Liver (tissue), 9 donors: Measurements from ENCODE around the gene FEZF2. TPM values are rescaled to one million over a fixed set of nuclear protein-coding genes. Genes with fewer than 3 reads are reported as not detected.
A peak's percentile ranks its signal among the peaks of the same experiment; 100 is the strongest.

Experiments
- DNase-seq: peaks from one replicate; pipeline ENCODE4 v3.0.0-alpha.2; 2017; ENCODE audit warnings: low spot score
- H3K27ac ChIP-seq, 2 donors: one replicate each; pipeline ENCODE4 v1.7.0; 2013; ENCODE audit warnings: inconsistent platforms in 2 of 2, low read length in 2 of 2, control low read depth in 1 of 2, low read depth in 1 of 2, mild to moderate bottlenecking in 1 of 2
- H3K27me3 ChIP-seq, 4 donors: one replicate each; pipeline versions ENCODE4 v1.6.1 to v1.7.0; 2013; ENCODE audit warnings: low read length in 3 of 4, inconsistent platforms in 1 of 4, mild to moderate bottlenecking in 1 of 4, moderate library complexity in 1 of 4; ENCODE audit not compliant: control insufficient read depth in 4 of 4, insufficient read depth in 4 of 4
- H3K36me3 ChIP-seq, 4 donors: one replicate each; pipeline versions ENCODE4 v1.6.1 to v1.7.0; 2013; ENCODE audit warnings: low read length in 3 of 4, mild to moderate bottlenecking in 3 of 4, low read depth in 1 of 4, moderate library complexity in 1 of 4; ENCODE audit not compliant: control insufficient read depth in 4 of 4, insufficient read depth in 3 of 4
- H3K4me1 ChIP-seq, 4 donors: one replicate each; pipeline versions ENCODE4 v1.6.1 to v1.7.0; 2013; ENCODE audit warnings: low read length in 3 of 4, mild to moderate bottlenecking in 3 of 4, moderate library complexity in 1 of 4; ENCODE audit not compliant: control insufficient read depth in 4 of 4, insufficient read depth in 4 of 4
- H3K4me3 ChIP-seq, 3 donors: one replicate each; pipeline versions ENCODE4 v1.6.1 to v1.7.0; 2013; ENCODE audit warnings: low read length in 3 of 3, control low read depth in 1 of 3, low read depth in 1 of 3, mild to moderate bottlenecking in 1 of 3
- H3K9ac ChIP-seq, 2 donors: one replicate each; pipeline ENCODE4 v1.7.0; 2013; ENCODE audit warnings: low read length in 2 of 2, mild to moderate bottlenecking in 2 of 2, moderate library complexity in 2 of 2, control low read depth in 1 of 2, low read depth in 1 of 2
- H3K9me3 ChIP-seq, 4 donors: one replicate each; pipeline versions ENCODE4 v1.6.1 to v1.7.0; 2013; ENCODE audit warnings: low read length in 3 of 4; ENCODE audit not compliant: control insufficient read depth in 4 of 4
- EGR1 ChIP-seq, 2 donors: IDR thresholded peaks; 2 replicates each; pipeline ENCODE4 v1.6.1; 2016 to 2018; ENCODE audit warnings: antibody characterized with exemption in 2 of 2, low read depth in 2 of 2
- FOXA1 ChIP-seq: IDR thresholded peaks from 2 replicates; pipeline ENCODE4 v1.6.1; 2016; ENCODE audit warnings: antibody characterized with exemption
- FOXA2 ChIP-seq: IDR thresholded peaks from 2 replicates; pipeline ENCODE4 v1.6.1; 2016; ENCODE audit warnings: antibody characterized with exemption
- GABPA ChIP-seq, 2 donors: IDR thresholded peaks in 1 of 2; conservative IDR thresholded peaks in 1 of 2; 2 replicates each; pipeline ENCODE4 v1.6.1; 2016; ENCODE audit warnings: antibody characterized with exemption in 2 of 2, mild to moderate bottlenecking in 1 of 2, moderate library complexity in 1 of 2
- HNF4A ChIP-seq, 2 donors: conservative IDR thresholded peaks; 2 replicates each; pipeline ENCODE4 v1.6.1; 2016; ENCODE audit warnings: antibody characterized with exemption in 2 of 2, mild to moderate bottlenecking in 2 of 2
- HNF4G ChIP-seq: IDR thresholded peaks from 2 replicates; pipeline ENCODE4 v1.6.1; 2016; ENCODE audit warnings: antibody characterized with exemption
- JUND ChIP-seq, 2 donors: IDR thresholded peaks; 2 replicates each; pipeline ENCODE4 v1.6.1; 2016; ENCODE audit warnings: antibody characterized with exemption in 2 of 2
- MAX ChIP-seq: IDR thresholded peaks from 2 replicates; pipeline ENCODE4 v1.6.1; 2016; ENCODE audit warnings: antibody characterized with exemption
- NR2F2 ChIP-seq: IDR thresholded peaks from 2 replicates; pipeline ENCODE4 v1.6.1; 2016; ENCODE audit warnings: antibody characterized with exemption
- RAD21 ChIP-seq, 2 donors: IDR thresholded peaks; 2 replicates each; pipeline ENCODE4 v1.6.1; 2016; ENCODE audit warnings: antibody characterized with exemption in 2 of 2, mild to moderate bottlenecking in 2 of 2
- RXRA ChIP-seq, 2 donors: IDR thresholded peaks; 2 replicates each; pipeline ENCODE4 v1.6.1; 2017 to 2018; ENCODE audit warnings: antibody characterized with exemption in 2 of 2, mild to moderate bottlenecking in 1 of 2
- TAF1 ChIP-seq: conservative IDR thresholded peaks from 2 replicates; pipeline ENCODE4 v1.6.1; 2016; ENCODE audit warnings: antibody characterized with exemption, mild to moderate bottlenecking
- YY1 ChIP-seq: IDR thresholded peaks from 2 replicates; pipeline ENCODE4 v1.6.1; 2016; ENCODE audit warnings: antibody characterized with exemption, mild to moderate bottlenecking
- ZBTB33 ChIP-seq: IDR thresholded peaks from 2 replicates; pipeline ENCODE4 v1.6.1; 2016; ENCODE audit warnings: antibody characterized with exemption
- WGBS: extraction: QIAGEN DNeasy Blood & Tissue Kit; methylation state at CpG from one replicate; pipeline ENCODE4 v1.1.7; 2013; 5-methylcytosine and 5-hydroxymethylcytosine counted together
- polyA plus RNA-seq, 2 donors: library from polyadenylated mRNA; stranded (reverse) in 1 of 2; unstranded in 1 of 2; fragments of 200-250 nt in 1 of 2; fragments of >200 nt in 1 of 2; fragmentation: Nextera tagmentation in 1 of 2; extraction: Ambion mirVana in 1 of 2; gene quantifications; one replicate each; pipeline versions ENCODE4 v1.2.1 to v1.2.3, GENCODE V29; 2013 to 2015
- total RNA-seq, 2 donors: library from RNA; depleted of rRNA; stranded (reverse); fragments of >200 nt; gene quantifications; one replicate each; pipeline ENCODE4 v1.2.3, GENCODE V29; 2014
- TF ChIP-seq, protein P1 (sequence below): IDR thresholded peaks from 2 replicates; pipeline ENCODE4 v1.6.1; 2016; ENCODE audit warnings: antibody characterized with exemption
- TF ChIP-seq, protein P2 (sequence below): fragments of 150-350 bp; IDR thresholded peaks from 2 replicates; pipeline ENCODE4 v1.5.1; 2017; ENCODE audit warnings: improper control_type of control experiment, low read depth, low read length; ENCODE audit not compliant: missing input control
- donor health status: healthy.
- donor health status: healthy.
- donor health status: healthy.
- donor health status: healthy.
- donor health status: healthy.

FEZF2 gene
- total and polyA plus RNA-seq, 4 donors: not detected

GRCh38 chr3:62370112-62370857, 3.1 kb downstream of the FEZF2 start:
- 6% methylated on average over 46 of the region's 46 CpGs for WGBS

DNA sequence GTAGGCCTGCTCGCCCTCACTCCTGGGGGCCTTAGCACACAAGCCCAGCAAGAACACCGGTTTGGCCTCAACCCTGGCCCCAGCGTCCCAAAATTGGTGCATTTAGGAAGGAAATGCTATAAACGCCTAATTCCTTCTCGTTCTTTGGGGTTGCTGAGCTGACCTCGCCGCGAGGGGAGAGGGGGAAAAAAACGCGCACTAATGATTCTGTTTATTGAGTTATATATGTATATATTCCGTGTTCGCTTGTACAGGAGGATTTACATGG, 3.9 kb downstream of the FEZF2 start:
- H3K4me3 ChIP-seq: peak overlapping the region in 1 of 3 donors; percentile 25
- peaks cover 0 to 3% (median 0%) of the 10 kb centered on the region in 4 donors for H3K9me3 ChIP-seq
- H3K27me3 ChIP-seq: peaks cover 5 to 42% (median 34%) of the 10 kb centered on the region in 4 donors
- 6% methylated on average over 12 of the region's 12 CpGs for WGBS
- no peak overlapping the region for H3K27ac ChIP-seq
- no peak overlapping the region for H3K9ac ChIP-seq
- no peaks in the 10 kb centered on the region for H3K36me3 ChIP-seq
- DNase-seq: no peak
- H3K4me1 ChIP-seq: peaks cover 18 to 48% (median 29%) of the 10 kb centered on the region in 4 donors
- TF ChIP-seq RAD21 (IDR thresholded peaks at IDR 0.05): no peak
- TF ChIP-seq HNF4A (conservative IDR thresholded peaks at IDR 0.05): no peak
- TF ChIP-seq RXRA (IDR thresholded peaks at IDR 0.05): no peak
- no peak for TF ChIP-seq JUND (IDR thresholded peaks at IDR 0.05)
- TF ChIP-seq TAF1: no peak
- no peak for TF ChIP-seq NR2F2
- no peak for TF ChIP-seq GABPA (IDR thresholded peaks at IDR 0.05 in 1 of 2, conservative IDR thresholded peaks at IDR 0.05 in 1 of 2)
- TF ChIP-seq EGR1 (IDR thresholded peaks at IDR 0.05; ENCODE audit: low read depth in 2 of 2): no peak
- TF ChIP-seq FOXA2: no peak
- TF ChIP-seq, protein P1, sequence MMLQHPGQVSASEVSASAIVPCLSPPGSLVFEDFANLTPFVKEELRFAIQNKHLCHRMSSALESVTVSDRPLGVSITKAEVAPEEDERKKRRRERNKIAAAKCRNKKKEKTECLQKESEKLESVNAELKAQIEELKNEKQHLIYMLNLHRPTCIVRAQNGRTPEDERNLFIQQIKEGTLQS: no peak
- TF ChIP-seq, protein P2, sequence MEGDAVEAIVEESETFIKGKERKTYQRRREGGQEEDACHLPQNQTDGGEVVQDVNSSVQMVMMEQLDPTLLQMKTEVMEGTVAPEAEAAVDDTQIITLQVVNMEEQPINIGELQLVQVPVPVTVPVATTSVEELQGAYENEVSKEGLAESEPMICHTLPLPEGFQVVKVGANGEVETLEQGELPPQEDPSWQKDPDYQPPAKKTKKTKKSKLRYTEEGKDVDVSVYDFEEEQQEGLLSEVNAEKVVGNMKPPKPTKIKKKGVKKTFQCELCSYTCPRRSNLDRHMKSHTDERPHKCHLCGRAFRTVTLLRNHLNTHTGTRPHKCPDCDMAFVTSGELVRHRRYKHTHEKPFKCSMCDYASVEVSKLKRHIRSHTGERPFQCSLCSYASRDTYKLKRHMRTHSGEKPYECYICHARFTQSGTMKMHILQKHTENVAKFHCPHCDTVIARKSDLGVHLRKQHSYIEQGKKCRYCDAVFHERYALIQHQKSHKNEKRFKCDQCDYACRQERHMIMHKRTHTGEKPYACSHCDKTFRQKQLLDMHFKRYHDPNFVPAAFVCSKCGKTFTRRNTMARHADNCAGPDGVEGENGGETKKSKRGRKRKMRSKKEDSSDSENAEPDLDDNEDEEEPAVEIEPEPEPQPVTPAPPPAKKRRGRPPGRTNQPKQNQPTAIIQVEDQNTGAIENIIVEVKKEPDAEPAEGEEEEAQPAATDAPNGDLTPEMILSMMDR: no peak
- no peak for TF ChIP-seq YY1
- TF ChIP-seq MAX: no peak
- TF ChIP-seq FOXA1: no peak
- no peak for TF ChIP-seq HNF4G

More at GRCh38 chr3:62370112-62370857, 3.1 kb downstream of the FEZF2 start:
- peaks cover 0 to 3% (median 0%) of the 10 kb centered on the region in 4 donors for H3K9me3 ChIP-seq
- no peak for TF ChIP-seq TAF1
- TF ChIP-seq YY1: no peak
- TF ChIP-seq, protein P2: no peak
- no peak for TF ChIP-seq JUND (IDR thresholded peaks at IDR 0.05)
- TF ChIP-seq HNF4G: no peak
- no peak for TF ChIP-seq FOXA2
- TF ChIP-seq, protein P1: no peak
- no peak for TF ChIP-seq EGR1 (IDR thresholded peaks at IDR 0.05; ENCODE audit: low read depth in 2 of 2)
- TF ChIP-seq ZBTB33: no peak
- TF ChIP-seq FOXA1: no peak
- TF ChIP-seq NR2F2: no peak
- TF ChIP-seq RAD21 (IDR thresholded peaks at IDR 0.05): no peak
- no peak for TF ChIP-seq MAX
- TF ChIP-seq RXRA (IDR thresholded peaks at IDR 0.05): no peak
- TF ChIP-seq GABPA (IDR thresholded peaks at IDR 0.05 in 1 of 2, conservative IDR thresholded peaks at IDR 0.05 in 1 of 2): no peak
- no peak overlapping the region for H3K27ac ChIP-seq
- peaks cover 18 to 53% (median 32%) of the 10 kb centered on the region in 4 donors for H3K4me1 ChIP-seq
- H3K36me3 ChIP-seq: no peaks in the 10 kb centered on the region
- H3K4me3 ChIP-seq: no peak overlapping the region
- H3K27me3 ChIP-seq: peaks cover 7 to 46% (median 38%) of the 10 kb centered on the region in 4 donors
- no peak overlapping the region for H3K9ac ChIP-seq
- DNase-seq: no peak
